Spleen (tissue), 11 donors: ENCODE measurements around the gene AKAP6. TPM values are rescaled to one million over a fixed set of nuclear protein-coding genes. Genes with fewer than 3 reads are reported as not detected.

Source experiments
- DNase-seq: peaks from one replicate; pipeline ENCODE4 v3.0.0-alpha.2; 2020
- H3K27ac ChIP-seq, 8 donors: fragments of 200-600 bp; sonication (generic) in 7 of 8; 1 replicate in 4 of 8; 2 replicates in 4 of 8; pipeline versions ENCODE4 v1.5.0 to v1.8.0; 2016 to 2021; ENCODE audit warnings: inconsistent platforms in 4 of 8, mild to moderate bottlenecking in 4 of 8, moderate library complexity in 1 of 8
- H3K27me3 ChIP-seq, 7 donors: fragments of 200-600 bp; sonication (generic) in 6 of 7; replicated peaks in 1 of 7; 1 replicate in 4 of 7; 2 replicates in 3 of 7; pipeline versions ENCODE4 v1.5.0 to v1.8.0; 2016 to 2021; ENCODE audit warnings: inconsistent platforms in 3 of 7, mild to moderate bottlenecking in 1 of 7
- H3K36me3 ChIP-seq, 6 donors: fragments of 200-600 bp; sonication (generic) in 5 of 6; 1 replicate in 4 of 6; 2 replicates in 2 of 6; pipeline versions ENCODE4 v1.5.0 to v1.8.0; 2016 to 2021; ENCODE audit warnings: inconsistent platforms in 2 of 6
- H3K4me1 ChIP-seq, 6 donors: fragments of 200-600 bp; sonication (generic) in 5 of 6; 1 replicate in 3 of 6; 2 replicates in 3 of 6; pipeline versions ENCODE4 v1.5.0 to v1.8.0; 2016 to 2021; ENCODE audit warnings: inconsistent platforms in 3 of 6
- H3K4me3 ChIP-seq, 8 donors: fragments of 200-600 bp; sonication (generic) in 7 of 8; 1 replicate in 4 of 8; 2 replicates in 4 of 8; pipeline versions ENCODE4 v1.5.0 to v1.8.0; 2016 to 2021; ENCODE audit warnings: inconsistent platforms in 4 of 8, mild to moderate bottlenecking in 4 of 8, moderate library complexity in 2 of 8
- H3K9me3 ChIP-seq, 8 donors: fragments of 200-600 bp; sonication (generic) in 7 of 8; 1 replicate in 4 of 8; 2 replicates in 4 of 8; pipeline versions ENCODE4 v1.5.0 to v1.8.0; 2016 to 2021; ENCODE audit warnings: inconsistent platforms in 4 of 8
- CTCF ChIP-seq, 11 experiments: fragments of 200-600 bp in 7 of 11; fragments of 450-650 bp in 4 of 11; sonication (generic) in 4 of 11; IDR thresholded peaks in 8 of 11; conservative IDR thresholded peaks in 3 of 11; 1 replicate in 7 of 11; 2 replicates in 4 of 11; pipeline versions ENCODE4 v1.4.0 to v1.8.0; 2016 to 2021; ENCODE audit warnings: antibody characterized with exemption in 11 of 11, inconsistent platforms in 4 of 11, mild to moderate bottlenecking in 1 of 11
- POLR2A ChIP-seq, 3 donors: fragments of 450-650 bp; IDR thresholded peaks; one replicate each; pipeline ENCODE4 v1.5.1; 2017; ENCODE audit warnings: antibody characterized with exemption in 3 of 3, mild to moderate bottlenecking in 1 of 3
- POLR2AphosphoS5 ChIP-seq, 3 donors: sonication (generic); formaldehyde crosslinking; IDR thresholded peaks; one replicate each; pipeline ENCODE4 v1.5.1; 2017; ENCODE audit warnings: antibody characterized with exemption in 3 of 3
- WGBS, 5 donors: extraction: QIAGEN DNeasy Blood & Tissue Kit in 3 of 5; methylation state at CpG; one replicate each; pipeline versions ENCODE4 v1.1.5 to v1.1.7; 2013 to 2018; 5-methylcytosine and 5-hydroxymethylcytosine counted together
- intact Hi-C: fragments of 100-400 bp; cut with DNase I; formaldehyde crosslinking; loops from one replicate; pipeline ENCODE4 v1.15.0; 2023; ENCODE audit warnings: low total_unique reads
- polyA plus RNA-seq, 3 donors: library from polyadenylated mRNA; stranded (reverse); fragments of 200-250 nt; gene quantifications; one replicate each; pipeline ENCODE4 v1.2.1, GENCODE V29; 2013
- total RNA-seq, 7 donors: library from RNA; depleted of rRNA in 3 of 7; stranded (reverse); fragments of >200 nt in 3 of 7; fragmentation: NEBNext Ultra II Directional in 4 of 7; extraction: Animal tissue kit (Norgen Biotek cat#: 25700) in 4 of 7; gene quantifications; one replicate each; pipeline versions ENCODE4 v1.1.0 to v1.2.1, GENCODE V29; 2016 to 2021
- donor health status: healthy with polysubstance abuse.
- donor health status: DM: no; HTN: no; CAD: no; lungs with moderate emphysema.
- donor health status: DM: no; HTN: no; CAD: no.
- donor health status: Bipolar disorder and iron deficiency.
- donor health status: healthy.
- donor health status: DM: no; HTN: no; CAD: no.
- donor health status: DM: yes; HTN: yes; CAD: no.

Gene AKAP6
- total and polyA plus RNA-seq, 10 donors, result 0.20 to 12.1 (median 4.8) TPM

- no peak overlapping the region for H3K27ac ChIP-seq
- no peaks in the 10 kb centered on the region for H3K9me3 ChIP-seq
- peaks cover 0 to 6% (median 0%) of the 10 kb centered on the region in 6 donors for H3K4me1 ChIP-seq
- no peak for TF ChIP-seq POLR2AphosphoS5 (IDR thresholded peaks at IDR 0.05)
- TF ChIP-seq CTCF (IDR thresholded peaks at IDR 0.05 in 8 of 11, conservative IDR thresholded peaks at IDR 0.05 in 3 of 11), result no peak
- no peak for TF ChIP-seq POLR2A (IDR thresholded peaks at IDR 0.05)
- H3K27me3 ChIP-seq, result no peaks in the 10 kb centered on the region
- no peaks in the 10 kb centered on the region for H3K36me3 ChIP-seq
- H3K4me3 ChIP-seq, result no peak overlapping the region
- DNase-seq, result no peak
- intact Hi-C loops, result no loop called here
- WGBS, 5 donors, result 74 to 82% (median 75%) methylated on average over 10 of the region's 10 CpGs
Observed at GRCh38 chr14:32545506-32546210, 216.6 kb downstream of the AKAP6 start.

GRCh38 chr14:32546246-32546645, 217.1 kb downstream of the AKAP6 start:
- Histone ChIP-seq H3K36me3 (no peaks in the 10 kb centered on the region), H3K27ac (no peak overlapping the region), H3K9me3 (no peaks in the 10 kb centered on the region), H3K4me1 (peaks cover 0 to 6% (median 0%) of the 10 kb centered on the region in 6 donors), H3K4me3 (no peak overlapping the region), H3K27me3 (no peaks in the 10 kb centered on the region)
- intact Hi-C loops, result no loop called here
- 88 to 100% (median 92%) methylated on average over 2 of the region's 2 CpGs for WGBS, 5 donors
- DNase-seq, result no peak
- no peak for TF ChIP-seq POLR2A (IDR thresholded peaks at IDR 0.05)
- TF ChIP-seq CTCF (IDR thresholded peaks at IDR 0.05 in 8 of 11, conservative IDR thresholded peaks at IDR 0.05 in 3 of 11), result no peak
- no peak for TF ChIP-seq POLR2AphosphoS5 (IDR thresholded peaks at IDR 0.05)

GRCh38 chr14:32552766-32553165, 223.7 kb downstream of the AKAP6 start:
- no peak overlapping the region for H3K27ac ChIP-seq
- H3K4me3 ChIP-seq, result no peak overlapping the region
- H3K36me3 ChIP-seq, result no peaks in the 10 kb centered on the region
- no peaks in the 10 kb centered on the region for H3K27me3 ChIP-seq
- no peaks in the 10 kb centered on the region for H3K9me3 ChIP-seq
- no peak for TF ChIP-seq POLR2A (IDR thresholded peaks at IDR 0.05)
- no peak for TF ChIP-seq CTCF (IDR thresholded peaks at IDR 0.05 in 8 of 11, conservative IDR thresholded peaks at IDR 0.05 in 3 of 11)
- no peak for TF ChIP-seq POLR2AphosphoS5 (IDR thresholded peaks at IDR 0.05)
- no peak for DNase-seq
- H3K4me1 ChIP-seq, result no peaks in the 10 kb centered on the region
- intact Hi-C loops, result no loop called here

- peaks cover 0 to 14% (median 1%) of the 10 kb centered on the region in 6 donors for H3K4me1 ChIP-seq
- 88 to 97% (median 94%) methylated on average over 1 of the region's 1 CpG for WGBS, 5 donors
- TF ChIP-seq POLR2AphosphoS5 (IDR thresholded peaks at IDR 0.05), result no peak
- TF ChIP-seq POLR2A (IDR thresholded peaks at IDR 0.05), result no peak
- no peak for TF ChIP-seq CTCF (IDR thresholded peaks at IDR 0.05 in 8 of 11, conservative IDR thresholded peaks at IDR 0.05 in 3 of 11)
- no peak overlapping the region for H3K4me3 ChIP-seq
- intact Hi-C loops, result no loop called here
- no peaks in the 10 kb centered on the region for H3K36me3 ChIP-seq
- no peaks in the 10 kb centered on the region for H3K9me3 ChIP-seq
- H3K27ac ChIP-seq, result no peak overlapping the region
- no peak for DNase-seq
- no peaks in the 10 kb centered on the region for H3K27me3 ChIP-seq
Observed at GRCh38 chr14:32559048-32559447, 229.9 kb downstream of the AKAP6 start.
